Gastrocnemius medialis (tissue), 4 donors: ENCODE measurements around the gene DGLUCY.

Source experiments
- CTCF ChIP-seq, 5 experiments: fragments of 450-650 bp in 3 of 5; fragments of 200-600 bp in 2 of 5; sonication (generic) in 2 of 5; IDR thresholded peaks in 4 of 5; conservative IDR thresholded peaks in 1 of 5; 1 replicate in 4 of 5; 2 replicates in 1 of 5; pipeline ENCODE4 v1.5.1; 2016 to 2019; ENCODE audit warnings: antibody characterized with exemption in 5 of 5, mild to moderate bottlenecking in 3 of 5, moderate library complexity in 3 of 5
- POLR2A ChIP-seq, 2 donors: fragments of 450-650 bp; IDR thresholded peaks; one replicate each; pipeline ENCODE4 v1.6.1; 2017; ENCODE audit warnings: antibody characterized with exemption in 2 of 2, mild to moderate bottlenecking in 2 of 2, moderate library complexity in 2 of 2

GRCh38 chr14:91119556-91120311, 5.9 kb downstream of the DGLUCY start:
- TF ChIP-seq CTCF (IDR thresholded peaks at IDR 0.05 in 4 of 5, conservative IDR thresholded peaks at IDR 0.05 in 1 of 5), result no peak
- TF ChIP-seq POLR2A (IDR thresholded peaks at IDR 0.05), result peak; percentile 80
